ENCODE measurements around the gene CEL.

CEL gene

DNA sequence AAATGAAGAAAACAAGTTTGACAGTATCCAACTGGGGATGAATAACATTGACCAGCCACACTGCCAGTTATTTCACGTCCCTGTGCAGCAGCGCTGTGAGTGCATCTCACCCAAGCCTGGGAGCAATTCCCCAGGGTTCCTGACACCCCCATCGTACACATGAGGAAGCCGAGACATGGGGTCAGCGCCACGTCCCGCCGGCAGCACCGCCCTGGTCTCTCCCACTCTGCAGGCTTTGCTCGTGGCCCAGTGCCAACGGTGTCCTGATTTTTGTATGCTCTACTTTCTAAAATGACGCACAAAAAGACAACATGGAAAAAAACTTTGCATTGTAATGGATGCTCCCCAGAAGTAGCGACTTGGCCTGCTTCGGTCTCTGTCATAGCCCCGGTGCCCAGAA lies 16.6 kb upstream of the CEL start:
- TF ChIP-seq PAX5 (IDR thresholded peaks at IDR 0.05; ENCODE audit: insufficient read depth, low read length, severe bottlenecking): no peak
- no peak for TF ChIP-seq SPI1 (IDR thresholded peaks at IDR 0.05; ENCODE audit: low read depth, low read length)
- no peak for TF ChIP-seq POLR2A (IDR thresholded peaks at IDR 0.05; ENCODE audit: low read depth, low read length)
- TF ChIP-seq POU2F2 (IDR thresholded peaks at IDR 0.05; ENCODE audit: low read depth, low read length): no peak
- no peak for TF ChIP-seq POLR2AphosphoS5 (IDR thresholded peaks at IDR 0.05; ENCODE audit: low read depth, low read length)
- TF ChIP-seq TAF1 (IDR thresholded peaks at IDR 0.05; ENCODE audit: low read depth, low read length): no peak
- DNase-seq (ENCODE audit: insufficient read length, low spot score) (no peak), FAIRE-seq (no peak)

DNA sequence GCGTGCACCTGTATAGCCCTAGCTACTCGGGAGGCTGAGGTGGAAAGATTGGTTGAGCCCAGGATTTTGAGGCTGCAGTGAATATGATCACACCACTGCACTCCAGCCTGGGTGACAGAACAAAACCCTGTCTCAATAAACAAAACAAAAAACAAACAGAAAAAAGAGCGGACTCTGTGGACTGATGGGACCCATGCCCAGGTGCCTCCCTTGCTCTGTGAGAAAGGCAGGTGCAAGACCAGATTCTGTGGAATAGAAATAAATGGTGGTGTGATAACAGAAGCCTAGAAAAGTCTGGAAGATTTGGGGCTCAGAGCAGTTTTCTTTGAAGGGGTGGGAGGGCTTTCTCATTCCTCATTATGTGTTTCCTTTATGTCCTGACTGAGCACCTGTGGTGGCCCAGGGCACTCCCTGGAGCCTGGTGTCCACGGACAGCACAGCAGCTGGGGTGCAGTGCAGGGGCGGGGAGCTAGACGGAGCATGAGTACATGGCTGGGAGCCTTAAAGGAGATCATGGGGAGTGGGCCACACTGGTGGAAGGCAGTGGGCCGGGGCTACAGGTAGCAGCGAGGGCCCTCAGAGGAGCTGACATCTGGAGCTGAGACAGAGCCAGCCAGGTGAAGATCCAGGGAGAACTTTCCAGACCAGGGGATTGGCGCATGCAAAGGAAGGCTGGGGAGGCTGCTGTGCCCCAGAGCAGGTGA lies 15.4 kb upstream of the CEL start:
- DNase-seq (ENCODE audit: insufficient read length, low spot score): no peak

DNA sequence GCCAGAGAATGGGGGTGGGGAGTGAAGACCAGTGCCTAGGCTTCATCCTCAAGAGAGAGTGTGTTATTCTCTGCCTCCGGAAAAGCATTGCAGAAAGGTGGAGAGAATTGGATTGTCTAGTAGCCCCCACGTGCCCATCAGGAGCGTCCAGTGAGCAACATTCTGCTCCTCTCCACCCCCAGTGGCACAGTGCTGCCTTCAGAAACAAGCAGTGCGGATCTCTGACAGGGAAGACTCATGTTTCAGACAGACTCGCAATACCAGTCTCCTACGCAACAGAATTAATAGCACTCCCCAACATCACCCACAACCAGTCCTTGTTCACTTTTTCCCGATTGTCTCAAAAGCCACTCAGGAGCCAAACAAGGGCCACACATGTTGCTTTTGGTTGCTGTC lies 14.9 kb upstream of the CEL start:
- TF ChIP-seq PAX5 (IDR thresholded peaks at IDR 0.05; ENCODE audit: insufficient read depth, low read length, severe bottlenecking): no peak
- no peak for TF ChIP-seq POLR2AphosphoS5 (IDR thresholded peaks at IDR 0.05; ENCODE audit: low read depth, low read length)
- no peak for TF ChIP-seq POU2F2 (IDR thresholded peaks at IDR 0.05; ENCODE audit: low read depth, low read length)
- no peak for TF ChIP-seq SPI1 (IDR thresholded peaks at IDR 0.05; ENCODE audit: low read depth, low read length)
- no peak for TF ChIP-seq TAF1 (IDR thresholded peaks at IDR 0.05; ENCODE audit: low read depth, low read length)
- TF ChIP-seq POLR2A (IDR thresholded peaks at IDR 0.05; ENCODE audit: low read depth, low read length): no peak
- no peak for DNase-seq (ENCODE audit: insufficient read length, low spot score)
- no peak for FAIRE-seq

More for the DNA sequence above, 15.4 kb upstream of the CEL start:
- FAIRE-seq: no peak
- TF ChIP-seq TAF1 (IDR thresholded peaks at IDR 0.05; ENCODE audit: low read depth, low read length): no peak
- TF ChIP-seq SPI1 (IDR thresholded peaks at IDR 0.05; ENCODE audit: low read depth, low read length): no peak
- TF ChIP-seq PAX5 (IDR thresholded peaks at IDR 0.05; ENCODE audit: insufficient read depth, low read length, severe bottlenecking): no peak
- no peak for TF ChIP-seq POU2F2 (IDR thresholded peaks at IDR 0.05; ENCODE audit: low read depth, low read length)
- TF ChIP-seq POLR2A (IDR thresholded peaks at IDR 0.05; ENCODE audit: low read depth, low read length): no peak
- no peak for TF ChIP-seq POLR2AphosphoS5 (IDR thresholded peaks at IDR 0.05; ENCODE audit: low read depth, low read length)

DNA sequence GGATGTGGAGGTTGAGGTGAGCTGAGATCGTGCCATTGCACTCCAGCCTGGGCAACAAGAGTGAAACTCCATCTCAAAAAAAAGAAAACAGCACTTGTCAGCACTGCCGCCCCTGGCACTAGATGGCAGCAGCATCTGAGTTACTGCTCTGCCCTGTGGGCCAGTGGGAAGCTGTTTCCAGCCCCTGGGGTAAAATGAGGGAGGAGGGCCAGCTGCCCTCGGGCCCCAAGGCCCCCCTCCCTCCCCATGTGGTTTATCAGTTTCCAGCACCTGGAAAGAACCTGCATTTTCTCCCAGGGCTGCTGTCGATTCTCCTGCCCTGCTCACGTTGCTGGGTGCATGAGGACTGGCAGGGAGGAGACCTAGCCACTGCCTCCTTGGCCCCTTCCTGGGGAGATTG lies 13.2 kb upstream of the CEL start:
- FAIRE-seq: no peak
- DNase-seq (ENCODE audit: insufficient read length, low spot score): no peak
- TF ChIP-seq TAF1 (IDR thresholded peaks at IDR 0.05; ENCODE audit: low read depth, low read length) (no peak), POLR2AphosphoS5 (IDR thresholded peaks at IDR 0.05; ENCODE audit: low read depth, low read length) (no peak), POLR2A (IDR thresholded peaks at IDR 0.05; ENCODE audit: low read depth, low read length) (no peak), SPI1 (IDR thresholded peaks at IDR 0.05; ENCODE audit: low read depth, low read length) (no peak), POU2F2 (IDR thresholded peaks at IDR 0.05; ENCODE audit: low read depth, low read length) (no peak), PAX5 (IDR thresholded peaks at IDR 0.05; ENCODE audit: insufficient read depth, low read length, severe bottlenecking) (no peak)

DNA sequence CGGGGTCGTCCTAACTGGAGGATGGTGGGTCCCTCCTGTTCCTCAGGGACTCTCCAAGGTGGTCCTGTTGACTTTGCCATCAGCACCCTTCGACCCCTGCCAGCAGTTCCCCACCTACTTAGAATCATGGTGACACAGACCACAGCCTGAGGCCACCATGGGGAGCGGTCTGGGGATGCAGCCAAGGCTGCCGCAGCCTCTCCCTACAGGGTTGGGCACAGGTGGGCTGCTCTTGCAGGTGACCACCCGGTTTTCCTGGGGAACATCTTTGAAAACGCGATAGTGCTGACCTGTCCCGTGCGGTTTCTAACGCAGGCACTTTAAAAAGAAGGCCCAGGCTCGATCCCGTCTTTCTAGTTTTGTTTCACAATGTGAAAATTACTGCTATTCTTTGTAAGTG lies 12.7 kb upstream of the CEL start:
- FAIRE-seq: no peak

DNA sequence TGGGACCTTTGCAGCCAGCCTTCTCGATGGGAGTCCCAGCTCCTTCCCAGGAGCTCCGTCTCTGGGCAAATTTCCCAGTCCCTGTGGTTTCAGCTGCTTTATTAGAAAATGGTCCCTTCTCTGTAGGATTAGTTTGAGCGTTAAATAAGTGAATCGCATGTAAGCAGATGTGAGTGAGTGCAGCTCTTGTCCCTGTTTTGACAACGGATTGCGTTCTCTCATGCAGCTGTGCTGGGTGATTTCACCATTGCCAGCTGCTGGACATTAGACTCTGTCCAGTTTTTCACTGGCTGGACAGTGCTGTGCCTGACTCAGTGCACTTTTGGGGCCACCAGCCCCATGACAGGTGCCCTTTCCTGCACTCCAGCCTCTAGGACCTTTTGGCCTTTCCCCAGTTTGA lies 11.6 kb upstream of the CEL start:
- no peak for TF ChIP-seq POU2F2 (IDR thresholded peaks at IDR 0.05; ENCODE audit: low read depth, low read length)
- no peak for TF ChIP-seq TAF1 (IDR thresholded peaks at IDR 0.05; ENCODE audit: low read depth, low read length)
- no peak for TF ChIP-seq POLR2A (IDR thresholded peaks at IDR 0.05; ENCODE audit: low read depth, low read length)
- no peak for TF ChIP-seq SPI1 (IDR thresholded peaks at IDR 0.05; ENCODE audit: low read depth, low read length)
- TF ChIP-seq PAX5 (IDR thresholded peaks at IDR 0.05; ENCODE audit: insufficient read depth, low read length, severe bottlenecking): no peak
- no peak for TF ChIP-seq POLR2AphosphoS5 (IDR thresholded peaks at IDR 0.05; ENCODE audit: low read depth, low read length)
- FAIRE-seq (no peak), DNase-seq (ENCODE audit: insufficient read length, low spot score) (no peak)

More for the DNA sequence above, 12.7 kb upstream of the CEL start:
- no peak for TF ChIP-seq POLR2AphosphoS5 (IDR thresholded peaks at IDR 0.05; ENCODE audit: low read depth, low read length)
- TF ChIP-seq SPI1 (IDR thresholded peaks at IDR 0.05; ENCODE audit: low read depth, low read length): no peak
- no peak for TF ChIP-seq POLR2A (IDR thresholded peaks at IDR 0.05; ENCODE audit: low read depth, low read length)
- no peak for TF ChIP-seq TAF1 (IDR thresholded peaks at IDR 0.05; ENCODE audit: low read depth, low read length)
- no peak for TF ChIP-seq POU2F2 (IDR thresholded peaks at IDR 0.05; ENCODE audit: low read depth, low read length)
- TF ChIP-seq PAX5 (IDR thresholded peaks at IDR 0.05; ENCODE audit: insufficient read depth, low read length, severe bottlenecking): no peak
- DNase-seq (ENCODE audit: insufficient read length, low spot score): no peak

DNA sequence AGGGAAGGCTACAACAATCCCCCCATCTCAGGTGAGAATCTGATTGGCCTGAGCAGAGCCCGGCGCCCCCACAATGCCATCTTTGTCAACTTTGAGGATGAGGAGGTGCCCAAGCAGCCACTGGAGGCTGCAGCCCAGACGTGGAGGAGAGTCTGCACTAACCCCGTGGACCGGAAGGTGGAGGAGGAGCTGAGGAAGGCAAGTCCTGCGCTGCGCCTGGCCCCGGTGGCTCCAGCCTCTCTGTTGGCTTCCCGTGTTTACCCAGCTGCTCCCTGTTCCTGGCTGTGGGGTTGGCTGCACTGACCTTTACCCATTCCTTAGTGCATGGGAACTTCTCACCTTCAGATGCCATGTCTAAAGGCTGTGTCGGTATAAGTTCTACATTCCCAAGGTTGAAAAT lies 11.0 kb upstream of the CEL start:
- TF ChIP-seq POU2F2 (IDR thresholded peaks at IDR 0.05; ENCODE audit: low read depth, low read length): no peak
- no peak for TF ChIP-seq SPI1 (IDR thresholded peaks at IDR 0.05; ENCODE audit: low read depth, low read length)
- no peak for TF ChIP-seq PAX5 (IDR thresholded peaks at IDR 0.05; ENCODE audit: insufficient read depth, low read length, severe bottlenecking)
- TF ChIP-seq POLR2AphosphoS5 (IDR thresholded peaks at IDR 0.05; ENCODE audit: low read depth, low read length): no peak
- no peak for TF ChIP-seq TAF1 (IDR thresholded peaks at IDR 0.05; ENCODE audit: low read depth, low read length)
- no peak for FAIRE-seq
- no peak for DNase-seq (ENCODE audit: insufficient read length, low spot score)

DNA sequence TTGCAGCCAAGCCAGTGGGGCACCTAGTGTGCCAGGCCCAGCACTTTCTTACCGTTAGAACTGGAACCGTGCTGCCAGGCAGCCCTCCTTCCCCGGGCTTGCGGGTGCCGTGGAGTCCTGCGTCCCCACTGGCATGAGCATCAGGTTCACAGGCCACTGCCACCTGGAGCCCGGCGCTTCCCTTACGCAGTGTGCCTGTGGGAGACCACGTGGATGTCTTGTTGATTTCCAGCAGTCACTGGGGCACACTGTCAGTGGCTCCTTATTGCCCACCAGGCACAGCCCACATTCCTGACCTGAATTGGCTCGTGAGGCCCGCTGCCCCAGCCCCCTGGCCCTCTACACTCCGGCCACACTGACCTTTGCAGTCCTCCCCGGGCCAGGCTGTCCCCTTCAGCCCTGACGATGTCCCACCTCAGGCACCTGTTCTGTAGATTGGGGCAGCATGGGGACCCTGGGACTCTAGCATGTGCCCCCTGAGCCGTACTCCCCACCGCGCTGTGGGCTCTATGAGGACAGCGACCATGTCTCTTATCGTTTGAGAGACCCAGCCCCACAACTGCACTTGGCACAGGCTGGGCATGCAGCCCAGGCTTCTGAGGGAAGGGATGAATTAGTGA lies 10.4 kb upstream of the CEL start:
- TF ChIP-seq POLR2A (IDR thresholded peaks at IDR 0.05; ENCODE audit: low read depth, low read length) (no peak), POLR2AphosphoS5 (IDR thresholded peaks at IDR 0.05; ENCODE audit: low read depth, low read length) (no peak), POU2F2 (IDR thresholded peaks at IDR 0.05; ENCODE audit: low read depth, low read length) (no peak), PAX5 (IDR thresholded peaks at IDR 0.05; ENCODE audit: insufficient read depth, low read length, severe bottlenecking) (no peak), SPI1 (IDR thresholded peaks at IDR 0.05; ENCODE audit: low read depth, low read length) (no peak), TAF1 (IDR thresholded peaks at IDR 0.05; ENCODE audit: low read depth, low read length) (no peak)
- FAIRE-seq: no peak
- DNase-seq (ENCODE audit: insufficient read length, low spot score): no peak

DNA sequence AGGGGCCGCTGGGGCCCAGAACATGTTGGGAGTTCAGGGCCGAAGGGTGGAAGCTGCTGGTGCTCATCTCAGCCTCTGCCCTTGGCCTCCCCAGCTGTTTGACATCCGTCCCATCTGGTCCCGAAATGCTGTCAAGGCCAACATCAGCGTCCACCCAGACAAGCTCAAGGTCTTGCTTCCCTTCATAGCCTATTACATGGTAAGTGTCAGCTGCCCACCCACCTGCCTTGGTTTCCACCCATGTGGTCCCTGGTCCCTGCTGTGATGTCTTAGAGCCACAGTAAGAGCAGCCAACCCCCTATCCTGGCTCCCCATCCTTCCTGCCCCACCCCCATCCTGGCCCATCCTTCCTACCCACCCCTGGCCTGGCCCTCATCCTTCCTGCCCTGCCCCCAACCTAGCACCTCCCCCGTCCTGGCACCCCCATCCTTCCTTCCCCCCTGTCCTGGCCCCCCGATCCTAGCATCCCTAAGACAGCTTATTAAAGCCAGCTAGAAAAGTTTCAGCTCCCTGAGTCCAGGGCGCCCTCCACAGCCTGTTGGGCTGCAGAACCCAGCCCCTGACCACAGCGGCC lies 9.7 kb upstream of the CEL start:
- no peak for FAIRE-seq
- no peak for DNase-seq (ENCODE audit: insufficient read length, low spot score)
- TF ChIP-seq POLR2AphosphoS5 (IDR thresholded peaks at IDR 0.05; ENCODE audit: low read depth, low read length) (no peak), TAF1 (IDR thresholded peaks at IDR 0.05; ENCODE audit: low read depth, low read length) (no peak), PAX5 (IDR thresholded peaks at IDR 0.05; ENCODE audit: insufficient read depth, low read length, severe bottlenecking) (no peak), SPI1 (IDR thresholded peaks at IDR 0.05; ENCODE audit: low read depth, low read length) (no peak), POLR2A (IDR thresholded peaks at IDR 0.05; ENCODE audit: low read depth, low read length) (no peak), POU2F2 (IDR thresholded peaks at IDR 0.05; ENCODE audit: low read depth, low read length) (no peak)

Data from GM12891 (cell line).